HS-5 (cell line): Measurements from ENCODE around the gene ANXA5.
"Not testable (repeated sequence)": the region's sequence is repeated elsewhere in the genome, so short reads cannot be mapped to it uniquely, and the experiment has no call there.

Source experiments
- DNase-seq: peaks from one replicate; pipeline ENCODE4 v3.0.0-alpha.2; 2012; ENCODE audit warnings: low read depth

Gene ANXA5

DNA sequence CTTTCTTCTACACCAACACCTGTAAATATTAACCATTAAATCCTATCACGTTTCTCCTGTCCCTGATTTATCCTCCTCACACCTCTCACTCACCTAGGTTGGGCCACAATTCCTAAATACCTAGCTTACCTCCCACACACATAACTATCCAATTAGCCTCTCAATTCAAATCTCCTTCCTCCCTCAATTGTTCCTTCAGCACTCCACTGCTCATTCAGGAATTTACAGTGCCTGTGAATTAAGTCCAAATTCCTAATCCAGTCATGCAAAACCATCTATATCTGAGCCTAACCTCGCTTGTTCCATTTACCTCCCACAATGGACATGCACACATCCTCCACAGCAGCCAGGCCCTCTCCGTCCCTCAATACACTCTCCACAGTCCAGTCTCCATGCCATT lies 17.5 kb downstream of the ANXA5 start:
- DNase-seq = no peak

DNA sequence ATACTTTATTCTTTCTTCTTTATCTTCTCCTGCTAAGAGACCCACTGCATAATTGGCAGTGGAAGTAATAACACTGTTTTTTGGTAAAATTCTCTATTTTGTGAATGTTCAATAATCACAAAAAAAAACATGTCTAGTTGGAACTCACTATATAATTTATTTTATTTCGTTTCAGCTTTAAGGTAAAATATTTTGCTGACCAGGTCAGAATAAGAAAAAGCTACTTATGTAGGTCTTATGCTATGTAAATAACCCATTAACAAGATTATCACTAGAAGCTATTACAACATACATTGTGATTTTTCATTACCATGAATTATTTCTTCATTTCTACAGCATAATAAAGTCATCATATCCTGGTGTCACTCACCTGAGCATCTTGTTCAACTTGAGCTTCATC lies 19.3 kb downstream of the ANXA5 start:
- no peak for DNase-seq

DNA sequence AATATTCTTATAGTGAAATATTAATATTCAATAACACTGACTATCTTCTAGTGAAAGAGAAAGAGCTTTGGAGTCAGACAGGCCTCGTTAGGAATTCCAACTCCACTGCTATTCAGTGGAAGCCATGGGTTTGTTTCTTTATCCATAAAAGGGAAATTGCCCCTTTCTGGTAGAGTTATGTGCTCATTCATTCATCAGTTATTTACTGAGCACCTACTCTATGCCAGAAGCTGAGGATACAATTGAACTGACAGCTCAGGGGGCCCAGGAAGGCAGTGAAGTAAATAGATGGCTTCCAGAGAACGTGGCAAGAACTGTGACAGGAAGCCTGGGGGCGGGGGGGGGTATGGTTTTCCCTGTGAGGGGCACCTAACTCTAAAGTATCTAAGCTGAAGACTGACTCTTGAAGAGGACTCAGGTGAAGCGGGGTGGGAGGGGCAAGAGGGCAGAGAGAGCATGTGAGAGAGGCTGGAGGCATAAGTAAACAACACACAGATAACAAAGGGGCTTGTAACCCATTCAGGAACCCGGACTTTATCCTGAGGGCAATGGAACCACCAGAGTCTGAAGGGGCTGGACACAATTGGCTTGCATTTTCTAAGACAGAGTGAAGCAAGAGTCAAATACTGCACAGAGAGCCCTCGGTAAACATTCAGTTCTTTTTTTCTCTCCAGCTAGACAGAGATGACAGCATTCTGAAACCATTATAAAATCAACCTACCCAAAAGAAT lies 20.3 kb downstream of the ANXA5 start:
- no peak for DNase-seq

DNA sequence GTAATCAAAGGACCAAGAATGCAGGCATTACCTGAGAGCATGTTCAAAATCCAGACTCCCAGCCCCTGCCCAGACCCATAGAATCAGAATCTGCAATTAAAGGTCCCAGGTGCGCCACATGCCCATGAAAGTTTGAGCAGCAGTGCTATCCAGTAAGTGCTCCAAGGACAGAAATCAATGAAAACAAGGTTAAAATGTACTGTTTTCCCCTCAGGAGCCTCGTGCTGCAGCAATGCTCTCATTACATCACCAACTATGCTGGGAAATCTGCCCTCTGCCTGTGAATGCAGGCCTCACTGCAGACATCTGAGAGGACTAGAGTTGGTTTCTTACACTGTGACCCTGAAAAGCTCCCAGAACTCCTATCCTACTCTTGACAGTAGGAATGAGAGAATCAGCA lies 21.1 kb downstream of the ANXA5 start:
- no peak for DNase-seq

DNA sequence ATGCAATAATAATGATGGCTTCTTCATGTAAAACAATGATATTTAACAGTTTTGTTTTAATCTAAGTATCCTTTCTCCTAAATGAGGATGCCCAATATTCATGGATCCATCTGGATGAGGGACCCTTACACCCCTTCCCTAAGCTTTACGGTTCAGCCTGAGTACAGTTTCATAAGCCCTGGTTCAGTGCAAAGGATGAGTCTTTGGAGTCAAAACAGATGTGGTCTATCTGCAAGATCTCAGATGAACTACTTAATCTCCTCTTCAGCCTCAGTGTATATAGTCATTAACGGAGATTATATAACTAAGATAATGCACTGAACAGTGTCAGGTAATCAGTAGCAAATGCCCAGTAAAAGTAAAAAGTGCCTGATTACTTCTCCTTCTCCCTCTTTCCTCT lies 22.1 kb downstream of the ANXA5 start:
- DNase-seq = no peak

DNA sequence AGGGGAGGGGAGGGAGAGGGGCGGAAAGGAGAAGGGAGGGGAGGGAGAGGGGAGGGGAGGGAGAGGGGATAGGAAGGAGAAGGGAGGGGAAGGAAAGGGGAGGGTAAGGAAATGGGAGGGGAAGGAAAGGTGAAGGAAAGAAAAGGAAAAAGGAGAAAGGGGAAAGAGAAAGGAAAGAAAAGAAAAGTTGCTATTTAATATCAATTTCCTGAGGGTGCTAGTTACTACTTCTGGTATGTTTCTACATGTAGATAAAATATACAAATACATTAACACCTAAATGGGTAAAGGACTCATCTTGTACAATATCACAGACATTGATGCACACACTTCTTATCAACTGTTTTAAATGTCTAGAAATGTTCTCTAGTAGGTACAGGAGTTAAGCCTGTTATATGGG lies 22.6 kb downstream of the ANXA5 start:
- no peak for DNase-seq

DNA sequence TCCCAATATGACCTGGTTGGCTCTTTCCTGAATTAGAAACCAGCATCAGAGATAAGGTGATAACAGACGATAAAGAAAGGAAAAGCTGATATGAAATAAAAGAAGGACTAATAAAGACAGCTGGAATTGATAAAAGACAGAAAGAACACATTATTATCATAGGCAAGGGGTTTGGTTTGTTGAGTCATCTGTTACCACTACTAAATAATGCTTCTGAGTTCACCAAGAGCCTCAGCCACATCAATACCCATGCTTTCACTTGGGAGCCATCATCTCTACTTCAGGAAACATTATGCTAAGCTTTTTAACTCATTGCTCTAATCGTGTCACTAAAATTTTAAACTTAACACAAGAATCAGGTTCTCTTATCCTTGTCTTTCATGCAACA lies 27.6 kb downstream of the ANXA5 start:
- DNase-seq = no peak

DNA sequence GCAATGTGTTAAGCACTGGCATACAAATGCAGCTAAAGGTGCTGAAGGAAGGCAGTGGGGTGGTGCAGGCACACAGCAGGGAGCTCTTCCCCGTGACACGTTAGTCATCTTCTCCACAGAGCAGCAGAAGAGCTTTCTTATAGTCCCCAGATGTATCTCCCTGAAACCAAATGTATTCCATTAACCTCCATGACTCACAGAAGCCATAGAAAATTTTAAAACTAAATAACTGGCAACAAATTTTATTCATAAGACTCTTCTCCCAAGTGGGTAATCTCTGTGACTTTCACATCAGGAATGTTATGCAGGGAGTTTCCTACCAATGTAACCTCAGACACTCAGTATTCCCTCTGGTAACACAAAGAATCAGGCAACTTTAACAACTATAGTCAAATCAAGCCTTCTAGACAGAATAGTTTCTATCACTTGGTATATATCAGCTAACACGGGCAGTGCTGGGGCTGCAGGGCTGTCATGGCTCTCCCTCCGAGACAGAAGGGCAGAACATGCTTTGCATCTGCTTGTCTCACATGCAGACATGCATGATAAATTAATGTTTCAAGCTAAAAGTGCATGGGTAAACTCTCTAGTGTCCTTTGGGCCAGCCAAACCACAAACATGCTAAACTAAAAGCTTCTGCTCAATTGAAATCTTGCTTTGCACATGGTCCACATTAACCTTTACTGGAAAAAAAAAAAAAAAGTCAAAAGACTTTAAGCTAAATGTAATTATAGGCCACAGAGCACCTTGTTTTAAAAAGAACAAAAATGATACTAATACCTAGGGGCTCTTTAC lies 28.2 kb downstream of the ANXA5 start:
- peak; percentile 96 for DNase-seq

DNA sequence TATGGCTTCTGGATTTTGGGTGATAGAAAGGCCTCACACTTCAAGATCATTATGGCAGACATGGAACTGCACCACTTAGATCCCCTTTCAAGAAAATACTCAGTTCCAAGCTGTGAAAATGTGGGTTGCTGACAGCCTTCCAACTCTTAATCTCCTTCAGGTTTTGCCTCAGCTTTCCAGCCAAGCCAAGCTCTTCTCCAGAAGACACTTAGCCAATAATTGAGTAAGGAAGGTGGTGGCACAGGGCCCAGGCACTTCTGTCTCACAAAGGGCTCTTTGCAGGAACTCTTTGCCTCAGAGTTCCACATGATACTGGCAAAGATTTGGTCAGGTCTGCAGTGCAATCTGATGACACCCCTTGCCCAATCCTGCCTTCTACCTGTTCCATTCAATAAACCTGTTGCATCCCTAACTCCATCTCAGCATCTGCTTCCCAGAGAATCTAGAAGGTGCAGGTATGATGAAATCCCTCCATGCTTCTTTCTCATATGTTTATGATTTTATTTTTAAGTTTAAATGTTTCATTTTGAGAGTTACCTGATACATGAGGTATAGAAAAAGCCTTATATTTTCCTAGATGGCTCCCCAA lies 30.6 kb downstream of the ANXA5 start:
- no peak for DNase-seq

DNA sequence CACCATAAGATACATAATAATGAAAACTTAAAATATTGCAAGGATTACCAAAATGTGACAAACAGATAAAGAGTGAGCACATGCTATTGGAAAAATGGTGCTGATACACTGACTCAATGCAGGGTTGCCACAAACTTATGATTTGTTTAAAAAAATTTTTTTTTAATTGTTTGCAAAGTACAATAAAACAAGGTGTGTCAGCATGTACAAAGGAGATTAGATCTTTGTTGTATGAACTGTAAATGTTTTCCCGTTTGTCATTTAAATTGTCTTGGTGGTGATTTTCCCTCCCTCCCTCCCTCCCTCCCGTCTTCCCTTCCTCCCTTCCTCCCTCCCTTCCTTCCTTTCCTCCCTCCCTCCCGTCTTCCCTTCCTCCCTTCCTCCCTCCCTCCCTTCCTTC lies 31.4 kb downstream of the ANXA5 start:
- no peak for DNase-seq

DNA sequence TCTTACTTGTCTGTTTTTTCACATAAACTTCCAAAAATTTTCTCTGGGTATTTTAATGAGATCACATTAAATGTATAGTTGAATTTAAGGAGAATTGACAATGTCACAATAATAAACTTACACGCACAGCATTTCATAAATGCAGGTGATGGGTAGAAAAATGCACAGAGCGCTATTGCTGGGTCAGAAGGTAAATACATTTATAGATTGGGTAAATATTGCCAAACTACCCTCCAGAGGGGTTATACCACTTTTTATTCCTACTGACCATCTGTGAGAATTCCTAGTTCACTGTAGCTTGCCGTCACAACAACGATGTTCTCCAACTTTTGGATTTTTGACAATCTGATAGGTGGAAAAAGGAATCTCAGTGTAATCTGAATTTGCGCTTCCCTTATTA lies 34.6 kb downstream of the ANXA5 start:
- no peak for DNase-seq

DNA sequence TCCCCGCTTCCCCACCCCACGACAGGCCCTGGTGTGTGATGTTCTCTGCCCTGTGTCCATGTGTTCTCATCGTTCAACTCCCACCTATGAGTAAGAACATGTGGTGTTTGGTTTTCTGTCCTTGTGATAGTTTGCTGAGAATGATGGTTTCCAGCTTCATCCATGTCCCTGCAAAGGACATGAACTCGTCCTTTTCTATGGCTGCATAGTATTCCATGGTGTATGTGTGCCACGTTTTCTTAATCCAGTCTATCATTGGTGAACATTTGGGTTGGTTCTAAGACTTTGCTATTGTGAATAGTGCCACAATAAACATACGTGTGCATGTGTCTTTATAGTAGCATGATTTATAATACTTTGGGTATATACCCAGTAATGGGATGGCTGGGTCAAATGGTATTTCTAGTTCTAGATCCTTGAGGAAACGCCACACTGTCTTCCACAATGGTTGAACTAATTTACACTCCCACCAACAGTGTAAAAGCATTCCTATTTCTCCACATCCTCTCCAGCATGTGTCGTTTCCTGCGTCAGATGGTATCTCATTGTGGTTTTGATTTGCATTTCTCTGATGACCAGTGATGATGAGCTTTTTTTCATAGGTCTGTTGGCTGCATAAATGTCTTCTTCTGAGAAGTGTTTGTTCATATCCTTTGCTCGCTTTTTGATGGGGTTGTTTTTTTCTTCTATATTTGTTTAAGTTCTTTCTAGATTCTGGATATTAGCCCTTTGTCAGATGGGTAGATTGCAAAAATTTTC lies 36.4 kb downstream of the ANXA5 start:
- DNase-seq = not testable (repeated sequence)

DNA sequence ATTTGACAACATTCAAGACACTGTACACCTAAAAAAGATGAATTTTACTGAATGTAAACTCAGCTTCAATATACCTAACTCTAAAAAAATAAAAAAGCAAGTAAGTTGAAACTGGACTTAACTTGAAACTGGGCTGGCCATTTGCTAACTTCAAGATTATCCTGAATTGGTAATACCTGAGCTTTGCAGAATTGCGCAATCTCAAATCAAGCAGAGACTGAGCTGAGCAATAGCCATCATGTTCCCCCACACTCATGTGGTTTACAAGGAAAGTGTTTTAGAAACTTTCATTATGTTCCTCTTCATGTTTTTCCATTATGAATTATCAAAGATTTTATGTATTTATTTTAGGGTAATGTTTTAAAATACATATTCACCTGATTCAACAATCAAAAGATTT lies 38.7 kb downstream of the ANXA5 start:
- no peak for DNase-seq

DNA sequence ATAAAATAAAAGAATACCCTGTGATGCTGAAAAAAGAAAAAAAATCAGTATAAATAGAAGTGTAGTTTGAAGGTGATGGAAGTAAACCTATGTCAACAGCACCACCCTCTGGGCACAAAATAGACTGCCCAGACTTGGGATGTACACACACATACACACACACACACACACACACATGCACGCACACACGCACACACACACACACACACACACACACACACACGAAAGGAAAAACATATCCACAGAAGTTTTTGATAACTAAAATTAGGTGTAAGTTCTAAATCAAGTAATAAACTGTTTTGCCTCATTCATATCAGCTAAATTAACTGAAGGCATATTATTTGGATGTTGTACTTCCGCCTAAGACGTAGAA lies 40.5 kb downstream of the ANXA5 start:
- DNase-seq = no peak

DNA sequence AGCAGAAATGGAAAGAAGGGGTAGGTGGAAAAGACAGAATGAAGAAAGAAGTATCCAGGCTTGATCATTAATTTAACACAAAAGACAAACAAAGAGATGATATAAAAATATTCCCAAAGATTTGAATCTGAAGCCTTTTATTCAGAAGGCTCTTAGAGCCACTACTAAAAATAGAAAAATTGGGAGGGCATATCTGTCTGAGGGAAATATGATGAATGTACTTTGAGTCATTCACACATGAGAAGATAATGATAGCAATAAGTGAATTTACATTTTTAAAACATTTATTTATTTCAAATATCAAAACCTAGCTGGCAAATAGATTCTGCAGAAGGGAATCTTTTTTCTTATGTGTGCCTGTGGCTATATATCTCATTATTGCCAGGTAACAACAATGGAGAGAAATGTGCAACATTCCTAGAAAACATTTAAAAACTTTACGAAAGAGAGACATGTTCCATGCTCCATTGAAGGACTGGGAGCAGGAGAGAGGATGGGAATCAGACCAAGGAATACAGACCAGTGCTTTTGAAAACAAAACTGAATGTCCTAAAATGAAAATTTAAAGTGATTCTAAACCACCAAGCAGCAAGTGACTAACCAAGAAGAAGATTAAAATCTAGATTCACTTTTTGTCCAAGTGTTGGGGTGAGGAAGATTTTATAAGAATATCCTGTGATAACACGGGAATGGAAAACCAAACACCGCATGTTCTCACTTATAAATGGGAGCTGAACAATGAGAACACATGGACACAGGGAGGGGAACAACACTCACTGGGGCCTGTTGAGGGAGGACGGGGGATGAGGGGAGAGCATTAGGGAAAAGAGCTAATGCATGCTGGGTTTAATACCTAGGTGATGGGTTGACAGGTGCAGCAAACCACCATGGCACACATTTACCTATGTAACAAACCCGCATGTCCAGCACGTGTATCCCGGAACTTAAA lies 41.2 kb downstream of the ANXA5 start:
- DNase-seq = no peak

DNA sequence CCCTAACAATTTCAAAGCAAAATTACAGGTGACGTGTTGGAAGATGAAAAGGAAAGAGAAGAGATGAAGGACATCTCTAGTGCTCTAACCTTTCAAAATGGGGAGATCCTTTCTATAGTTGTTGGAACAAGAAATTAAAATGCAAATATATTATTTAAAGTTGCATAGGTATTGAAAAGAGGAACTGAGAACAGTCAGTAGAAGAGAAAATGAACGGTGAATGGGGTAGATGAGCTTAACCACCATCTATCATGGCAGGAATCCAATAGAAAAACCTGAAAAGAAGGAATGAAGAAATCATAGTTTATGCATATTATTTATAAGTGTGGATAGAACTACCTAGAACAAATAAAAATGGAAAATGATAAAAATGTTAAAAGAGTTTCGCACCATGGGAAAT lies 42.0 kb downstream of the ANXA5 start:
- no peak for DNase-seq

DNA sequence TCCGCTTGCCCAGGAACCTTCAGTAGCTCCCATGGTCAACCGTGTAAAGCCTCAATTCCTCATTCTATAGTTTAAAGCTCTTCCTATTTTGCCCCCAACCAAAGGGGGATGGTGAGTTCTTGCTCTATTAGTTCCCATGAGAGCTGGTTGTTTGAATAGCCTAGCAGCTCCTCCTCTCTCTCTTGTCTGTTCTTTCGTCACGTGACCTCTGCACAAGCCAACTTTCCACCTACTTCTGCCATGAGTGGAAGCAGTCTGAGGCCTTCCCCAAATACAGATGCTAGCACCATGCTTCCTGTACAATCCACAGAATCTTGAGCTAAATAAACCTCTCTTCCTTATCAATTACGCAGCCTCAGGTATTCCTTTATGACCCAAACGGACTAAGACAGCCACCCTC lies 42.8 kb downstream of the ANXA5 start:
- DNase-seq = no peak

DNA sequence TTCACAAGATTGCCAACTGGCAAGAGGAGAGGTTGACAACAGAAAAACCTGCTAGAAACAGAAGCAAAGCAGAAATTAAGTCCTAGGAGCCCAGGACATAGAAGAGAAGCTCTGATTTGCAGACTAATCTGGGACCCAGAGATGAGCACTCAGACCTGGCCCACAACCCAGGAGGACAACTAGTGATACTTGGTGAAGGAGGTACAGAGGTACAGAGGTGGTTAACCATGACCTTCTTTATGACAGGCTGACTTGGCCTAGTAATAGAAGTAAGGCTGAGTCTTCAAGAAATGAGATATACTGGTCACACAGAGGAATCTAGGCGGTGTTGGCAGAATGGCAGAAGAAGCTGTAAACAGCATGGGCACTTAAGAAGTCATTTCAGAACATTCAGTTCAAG lies 43.6 kb downstream of the ANXA5 start:
- no peak for DNase-seq

DNA sequence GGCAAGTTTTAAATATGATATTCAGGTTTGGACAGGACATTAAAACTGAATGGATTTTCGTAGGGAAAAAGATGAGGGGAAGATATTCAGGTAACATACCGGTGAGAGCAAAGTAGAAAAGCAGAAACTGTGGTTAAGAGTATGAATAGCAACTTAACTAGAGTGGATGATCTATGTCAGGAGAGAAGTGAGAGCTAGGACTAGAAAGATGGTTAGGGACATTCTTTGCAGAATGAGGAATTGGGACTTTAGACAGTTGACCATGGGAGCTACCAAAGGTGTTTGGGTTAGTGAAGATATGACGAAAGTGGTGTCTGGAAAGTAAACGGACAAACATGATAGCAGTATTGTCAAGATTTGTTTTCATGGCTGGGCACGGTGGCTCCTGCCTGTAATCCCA lies 45.2 kb downstream of the ANXA5 start:
- no peak for DNase-seq

DNA sequence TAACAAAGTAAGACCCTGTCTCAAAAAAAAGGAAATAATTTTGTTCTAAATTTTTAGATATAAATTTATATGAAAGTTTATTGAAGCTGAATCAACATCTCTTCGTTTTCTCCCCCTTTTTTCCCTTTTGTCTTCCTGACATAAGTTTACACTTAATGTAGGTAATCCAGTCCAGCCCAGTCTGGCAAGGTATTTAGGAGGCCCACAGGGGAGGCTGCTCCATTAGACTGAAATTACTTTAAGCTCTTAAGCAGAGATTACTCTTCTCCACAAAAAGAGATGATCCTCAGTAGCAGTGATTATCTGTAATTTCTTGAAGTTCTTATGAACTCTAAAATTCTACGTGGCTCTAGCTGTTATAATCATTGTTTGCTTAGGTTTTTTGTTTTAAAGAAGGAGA lies 46.0 kb downstream of the ANXA5 start:
- DNase-seq = no peak

DNA sequence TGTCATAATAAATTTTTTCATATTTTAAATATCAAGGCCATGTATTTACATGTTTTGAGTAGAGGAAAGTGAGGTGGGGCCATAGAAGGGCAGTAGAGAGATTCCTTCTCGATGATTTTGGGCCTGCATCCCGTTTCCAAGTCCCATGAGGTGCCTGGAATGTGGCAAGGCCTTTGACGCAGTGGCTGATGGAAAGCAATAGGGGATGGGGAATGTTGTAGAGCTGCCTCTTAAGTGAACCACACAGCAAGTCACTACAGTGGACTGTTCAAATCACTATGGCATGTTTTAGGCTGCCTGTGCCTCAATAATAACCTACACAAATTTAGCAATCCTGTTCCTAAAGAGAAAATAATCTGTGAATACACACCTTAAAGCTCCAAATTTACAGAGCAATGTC lies 48.3 kb downstream of the ANXA5 start:
- no peak for DNase-seq
